Measurements from ENCODE around the gene TGFA.

DNA sequence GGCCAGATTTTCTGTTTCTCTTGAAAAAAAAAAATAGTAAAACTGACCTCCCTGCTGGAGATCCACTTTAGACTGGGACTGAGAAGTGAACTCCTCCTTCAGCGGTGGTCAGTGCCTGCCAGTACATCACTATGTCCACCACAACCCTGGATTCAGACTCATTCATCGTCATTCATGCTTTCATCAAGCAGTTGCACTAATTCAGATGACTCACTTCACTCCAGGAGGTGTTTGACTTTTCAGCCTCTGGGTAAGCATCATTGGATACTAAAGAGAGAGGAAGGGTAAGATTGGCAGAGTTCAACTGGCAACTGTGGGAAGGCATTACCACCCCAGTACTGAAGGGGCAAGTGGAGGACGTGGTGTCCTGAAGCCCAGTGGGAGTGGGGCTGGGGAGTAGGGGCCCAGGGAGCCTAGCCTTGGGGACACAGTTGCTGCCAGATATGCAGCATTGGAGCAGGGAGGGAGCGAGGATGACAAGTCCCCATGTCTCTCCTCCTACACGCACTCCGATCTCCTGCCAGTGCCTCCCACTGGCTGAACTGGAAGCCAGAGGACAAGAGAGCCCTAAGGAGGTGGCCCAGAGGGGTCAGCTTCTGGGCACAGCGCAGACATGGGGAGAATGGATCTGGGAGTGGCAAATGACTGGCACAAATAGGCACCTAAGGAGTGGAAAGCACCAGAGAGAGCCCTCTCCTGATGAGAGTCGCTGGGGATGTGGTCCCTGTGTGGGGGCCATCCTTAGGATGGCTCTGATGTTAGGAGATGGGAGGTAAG lies 111.1 kb downstream of the TGFA start:
- TF ChIP-seq, protein P1, sequence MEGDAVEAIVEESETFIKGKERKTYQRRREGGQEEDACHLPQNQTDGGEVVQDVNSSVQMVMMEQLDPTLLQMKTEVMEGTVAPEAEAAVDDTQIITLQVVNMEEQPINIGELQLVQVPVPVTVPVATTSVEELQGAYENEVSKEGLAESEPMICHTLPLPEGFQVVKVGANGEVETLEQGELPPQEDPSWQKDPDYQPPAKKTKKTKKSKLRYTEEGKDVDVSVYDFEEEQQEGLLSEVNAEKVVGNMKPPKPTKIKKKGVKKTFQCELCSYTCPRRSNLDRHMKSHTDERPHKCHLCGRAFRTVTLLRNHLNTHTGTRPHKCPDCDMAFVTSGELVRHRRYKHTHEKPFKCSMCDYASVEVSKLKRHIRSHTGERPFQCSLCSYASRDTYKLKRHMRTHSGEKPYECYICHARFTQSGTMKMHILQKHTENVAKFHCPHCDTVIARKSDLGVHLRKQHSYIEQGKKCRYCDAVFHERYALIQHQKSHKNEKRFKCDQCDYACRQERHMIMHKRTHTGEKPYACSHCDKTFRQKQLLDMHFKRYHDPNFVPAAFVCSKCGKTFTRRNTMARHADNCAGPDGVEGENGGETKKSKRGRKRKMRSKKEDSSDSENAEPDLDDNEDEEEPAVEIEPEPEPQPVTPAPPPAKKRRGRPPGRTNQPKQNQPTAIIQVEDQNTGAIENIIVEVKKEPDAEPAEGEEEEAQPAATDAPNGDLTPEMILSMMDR (conservative IDR thresholded peaks at IDR 0.05) = no peak
- TF ChIP-seq EZH2 (IDR thresholded peaks at IDR 0.05; ENCODE audit: low read depth) = no peak
